GM12874 (cell line): ENCODE measurements around the gene SCAANT1.

Experiments used
- TF ChIP-seq, protein P1 (sequence below): IDR thresholded peaks from 2 replicates; pipeline ENCODE4 v1.5.1; 2011; ENCODE audit warnings: low read depth, mild to moderate bottlenecking, control low read depth, low read length, moderate library complexity; ENCODE audit not compliant: insufficient read depth

SCAANT1 gene

DNA sequence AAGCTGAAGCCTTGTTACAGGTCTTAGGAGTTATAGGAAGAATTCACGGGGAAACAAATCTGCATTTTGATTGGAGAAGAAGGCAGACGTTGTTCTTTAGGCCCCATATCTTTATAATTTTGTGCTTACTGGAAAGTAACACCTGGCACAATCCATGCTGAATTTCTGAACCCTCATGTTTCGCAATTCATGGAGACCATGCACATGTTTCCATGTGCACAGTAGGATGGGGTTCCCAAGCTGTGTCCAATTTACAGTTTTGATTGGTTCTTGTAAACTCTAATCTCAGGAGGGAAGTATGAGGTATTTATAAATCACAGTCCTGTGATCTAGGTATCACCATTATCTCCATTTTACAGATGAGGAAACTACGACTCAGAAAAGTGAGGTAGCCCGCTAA, 7.8 kb upstream of the SCAANT1 start:
- TF ChIP-seq, protein P1, sequence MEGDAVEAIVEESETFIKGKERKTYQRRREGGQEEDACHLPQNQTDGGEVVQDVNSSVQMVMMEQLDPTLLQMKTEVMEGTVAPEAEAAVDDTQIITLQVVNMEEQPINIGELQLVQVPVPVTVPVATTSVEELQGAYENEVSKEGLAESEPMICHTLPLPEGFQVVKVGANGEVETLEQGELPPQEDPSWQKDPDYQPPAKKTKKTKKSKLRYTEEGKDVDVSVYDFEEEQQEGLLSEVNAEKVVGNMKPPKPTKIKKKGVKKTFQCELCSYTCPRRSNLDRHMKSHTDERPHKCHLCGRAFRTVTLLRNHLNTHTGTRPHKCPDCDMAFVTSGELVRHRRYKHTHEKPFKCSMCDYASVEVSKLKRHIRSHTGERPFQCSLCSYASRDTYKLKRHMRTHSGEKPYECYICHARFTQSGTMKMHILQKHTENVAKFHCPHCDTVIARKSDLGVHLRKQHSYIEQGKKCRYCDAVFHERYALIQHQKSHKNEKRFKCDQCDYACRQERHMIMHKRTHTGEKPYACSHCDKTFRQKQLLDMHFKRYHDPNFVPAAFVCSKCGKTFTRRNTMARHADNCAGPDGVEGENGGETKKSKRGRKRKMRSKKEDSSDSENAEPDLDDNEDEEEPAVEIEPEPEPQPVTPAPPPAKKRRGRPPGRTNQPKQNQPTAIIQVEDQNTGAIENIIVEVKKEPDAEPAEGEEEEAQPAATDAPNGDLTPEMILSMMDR, result no peak

DNA sequence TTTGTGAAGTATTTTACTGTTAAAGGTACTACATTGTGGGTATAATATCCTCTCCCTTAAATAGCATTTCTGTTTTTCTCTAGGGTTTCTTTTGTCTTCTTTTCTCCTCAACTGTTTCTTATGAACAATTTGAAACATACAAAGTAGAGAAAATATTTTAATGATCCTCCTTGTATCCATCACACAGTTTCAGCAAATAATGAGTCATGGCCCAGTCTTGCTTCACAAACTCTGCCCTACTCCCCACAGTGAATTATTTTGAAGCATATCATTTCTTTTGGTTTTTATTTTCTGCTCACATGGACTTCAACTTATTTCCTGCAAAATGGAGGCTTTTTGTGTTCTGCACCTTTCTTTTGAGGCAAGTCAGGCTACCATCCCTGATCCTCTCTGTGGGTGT, 6.1 kb upstream of the SCAANT1 start:
- TF ChIP-seq, protein P1, result no peak

DNA sequence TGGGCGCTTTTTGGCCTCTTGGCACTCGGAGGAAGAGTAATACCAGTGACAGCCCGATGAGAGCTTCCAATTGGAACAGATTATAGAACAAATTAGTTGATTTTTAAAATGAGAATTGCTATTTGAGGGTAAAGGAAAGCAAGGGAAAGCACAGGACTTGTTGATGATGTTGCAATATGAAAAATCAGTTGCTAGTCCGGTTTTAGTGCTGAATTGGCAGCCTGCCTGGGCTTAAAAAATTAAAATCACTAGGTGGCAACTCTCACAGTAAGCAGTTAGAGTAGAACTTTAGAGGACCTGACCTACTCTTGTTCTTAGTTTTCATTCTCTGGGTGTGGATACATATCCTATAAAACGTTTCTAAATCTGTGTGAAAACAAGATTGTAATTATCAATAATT, 2.1 kb upstream of the SCAANT1 start:
- TF ChIP-seq, protein P1, result no peak

DNA sequence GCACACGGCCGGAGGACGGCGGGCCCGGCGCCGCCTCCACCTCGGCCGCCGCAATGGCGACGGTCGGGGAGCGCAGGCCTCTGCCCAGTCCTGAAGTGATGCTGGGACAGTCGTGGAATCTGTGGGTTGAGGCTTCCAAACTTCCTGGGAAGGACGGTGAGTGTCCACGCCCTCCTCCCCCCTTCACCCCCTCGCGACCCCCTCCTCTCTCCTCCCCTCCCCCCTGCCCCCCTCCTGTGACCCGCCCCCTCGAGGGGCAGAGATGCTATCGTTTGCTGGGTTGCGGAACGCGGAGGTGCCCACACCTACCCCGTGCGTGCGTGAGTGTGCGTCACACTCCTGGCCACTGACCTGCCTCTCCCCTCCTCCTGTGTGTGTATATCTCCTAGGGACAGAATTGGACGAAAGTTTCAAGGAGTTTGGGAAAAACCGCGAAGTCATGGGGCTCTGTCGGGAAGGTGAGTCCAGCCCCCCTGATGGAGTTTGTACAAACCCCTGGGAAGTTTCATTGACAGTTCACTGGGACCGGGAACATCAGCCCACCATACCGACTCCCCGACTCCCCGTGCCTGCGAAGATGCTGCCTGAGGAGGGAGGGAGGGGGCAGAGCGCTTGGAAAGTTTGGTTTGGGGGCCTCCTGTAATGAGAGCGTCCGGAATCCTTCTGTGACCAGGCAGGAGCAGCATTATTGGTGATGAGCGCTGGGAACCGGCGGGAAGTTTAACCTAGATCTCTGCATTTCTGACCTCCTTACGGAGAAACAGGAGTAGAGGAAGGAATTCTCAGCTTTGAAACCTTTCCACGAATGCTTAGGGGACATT, 795 bp upstream of the SCAANT1 start:
- TF ChIP-seq, protein P1, result no peak

- TF ChIP-seq, protein P1, result no peak
Measured at GRCh38 chr3:63911509-63911872, 692 bp downstream of the SCAANT1 start.

- TF ChIP-seq, protein P1, result no peak
Measured at GRCh38 chr3:63910891-63911290, 1.3 kb downstream of the SCAANT1 start.

DNA sequence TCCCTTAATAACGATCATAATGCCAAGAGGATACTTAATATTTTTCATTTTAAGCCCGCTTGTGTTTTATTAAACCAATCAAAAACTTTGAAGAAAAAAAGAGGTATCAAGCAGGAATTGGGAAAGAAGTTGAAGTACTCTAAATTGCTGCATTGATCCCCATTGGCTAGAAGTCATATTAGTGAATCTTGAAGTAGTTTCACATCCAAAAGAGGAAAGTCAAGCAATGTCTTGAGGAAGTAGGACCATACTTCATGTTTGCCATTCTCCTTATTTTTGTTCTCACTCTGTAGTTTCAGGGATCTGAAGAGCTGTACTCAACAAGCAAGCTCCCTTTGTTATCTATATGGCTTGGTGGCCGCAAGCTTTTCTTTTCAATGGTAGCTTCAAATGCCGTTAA, 2.2 kb downstream of the SCAANT1 start:
- TF ChIP-seq, protein P1, result no peak

DNA sequence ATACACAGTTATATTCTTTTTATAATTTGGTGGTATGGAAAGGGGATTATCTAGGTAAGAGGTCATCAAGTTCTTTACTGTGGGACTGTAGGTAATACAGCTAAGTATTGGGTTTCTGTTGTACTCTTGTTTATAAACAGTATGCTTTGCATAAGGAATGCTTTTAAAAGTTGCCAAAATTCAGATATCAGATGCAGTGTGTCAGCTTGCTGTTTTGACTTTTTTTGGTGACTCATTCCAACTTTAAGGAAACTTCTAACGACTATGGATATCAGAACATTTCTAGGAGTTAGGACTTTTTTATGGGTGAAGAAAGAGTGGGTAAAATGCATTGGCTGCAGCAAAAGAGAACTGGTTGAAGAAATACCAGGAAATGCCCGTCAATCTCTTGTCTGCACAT, 2.8 kb downstream of the SCAANT1 start:
- TF ChIP-seq, protein P1, result no peak
